IMR-90 (cell line): ENCODE results near the gene SSR1. TPM values are rescaled to one million over a fixed set of nuclear protein-coding genes. Genes with fewer than 3 reads are reported as not detected.

Experiments
- ATAC-seq: fragments of 200-7000 bp; cut with Tn5 transposase; 2 replicates; pipeline ENCODE4 v1.9.1; 2020; ENCODE audit warnings: low read depth, mild to moderate bottlenecking, moderate library complexity
- BruUV-seq: library from RNA; stranded (reverse); fragments of 400-500 nt; replicated peaks from 2 replicates; lab custom pipeline; 2021; lab: Mats Ljungman, UMichigan
- CTCF ChIA-PET: fragments of 300-600 bp; formaldehyde crosslinking; extraction: SDS; loops from one replicate; lab custom pipeline; 2021; ENCODE audit warnings: antibody characterized with exemption; lab: Yijun Ruan, JAX
- POLR2A ChIA-PET: fragments of 300-600 bp; sonication (Branson Sonifier 250); formaldehyde crosslinking; loops from one replicate; lab custom pipeline; 2022; ENCODE audit warnings: antibody characterized with exemption; ENCODE audit not compliant: unreplicated experiment; lab: Charles Lee
- DNase-seq: peaks from one replicate; pipeline ENCODE4 v3.0.0; 2013
- H2AFZ ChIP-seq: replicated peaks from 2 replicates; pipeline ENCODE3; 2013; ENCODE audit warnings: low read length, mild to moderate bottlenecking; ENCODE audit not compliant: poor library complexity
- H2AK5ac ChIP-seq: 2 replicates; pipeline ENCODE4 v1.6.1; 2013; ENCODE audit warnings: low read depth, low read length, inconsistent platforms
- H2AK9ac ChIP-seq: replicated peaks from 2 replicates; pipeline ENCODE3; 2013; ENCODE audit warnings: mild to moderate bottlenecking, low read depth, low read length, moderate library complexity; ENCODE audit not compliant: poor library complexity
- H2BK120ac ChIP-seq: 2 replicates; pipeline ENCODE4 v1.6.1; 2013; ENCODE audit warnings: low read depth, low read length, inconsistent platforms
- H2BK15ac ChIP-seq: 3 replicates; pipeline ENCODE4 v1.6.1; 2013; ENCODE audit warnings: low read depth, low read length, inconsistent platforms
- H2BK20ac ChIP-seq: 2 replicates; pipeline ENCODE4 v1.6.1; 2013; ENCODE audit warnings: low read depth, mild to moderate bottlenecking, inconsistent platforms, low read length, moderate library complexity
- H2BK5ac ChIP-seq: 2 replicates; pipeline ENCODE4 v1.6.1; 2013; ENCODE audit warnings: mild to moderate bottlenecking, low read depth, low read length, inconsistent platforms; ENCODE audit not compliant: poor library complexity, severe bottlenecking
- H3K14ac ChIP-seq: replicated peaks from 2 replicates; pipeline ENCODE4 v1.6.1; 2013; ENCODE audit warnings: low read depth, low read length, inconsistent platforms
- H3K18ac ChIP-seq: 2 replicates; pipeline ENCODE4 v1.6.1; 2013; ENCODE audit warnings: low read depth, low read length, control low read depth
- H3K23ac ChIP-seq: 2 replicates; pipeline ENCODE4 v1.6.1; 2013; ENCODE audit warnings: low read depth, low read length, inconsistent platforms
- H3K27ac ChIP-seq: 2 replicates; pipeline ENCODE4 v1.5.1; 2013; ENCODE audit warnings: mild to moderate bottlenecking, control low read depth, low read length; ENCODE audit not compliant: insufficient read depth
- H3K27me3 ChIP-seq: 2 replicates; pipeline ENCODE4 v1.6.1; 2013; ENCODE audit warnings: low read length; ENCODE audit not compliant: control insufficient read depth, insufficient read depth
- H3K36me3 ChIP-seq: 2 replicates; pipeline ENCODE4 v1.6.1; 2013; ENCODE audit warnings: low read length, mixed read lengths; ENCODE audit not compliant: control insufficient read depth, insufficient read depth
- H3K4ac ChIP-seq: 2 replicates; pipeline ENCODE4 v1.6.1; 2013; ENCODE audit warnings: low read depth, low read length, inconsistent platforms
- H3K4me1 ChIP-seq: 2 replicates; pipeline ENCODE4 v1.6.1; 2013; ENCODE audit warnings: low read length, mixed read lengths; ENCODE audit not compliant: control insufficient read depth, insufficient read depth
- H3K4me2 ChIP-seq: 2 replicates; pipeline ENCODE4 v1.6.1; 2013; ENCODE audit warnings: low read depth, mild to moderate bottlenecking, control low read depth, low read length, moderate library complexity
- H3K4me3 ChIP-seq: 2 replicates; pipeline ENCODE4 v1.5.1; 2013; ENCODE audit warnings: low read depth, mild to moderate bottlenecking, control low read depth, low read length, moderate library complexity; ENCODE audit not compliant: insufficient read depth
- H3K56ac ChIP-seq: 2 replicates; pipeline ENCODE4 v1.6.1; 2013; ENCODE audit warnings: low read length, inconsistent platforms; ENCODE audit not compliant: insufficient read depth; ENCODE audit errors: extremely low read depth
- H3K79me1 ChIP-seq, 2 experiments: 2 replicates each; pipeline ENCODE4 v1.6.1; 2013; ENCODE audit warnings: low read length in 2 of 2, inconsistent platforms in 1 of 2, low read depth in 1 of 2
- H3K9ac ChIP-seq: 2 replicates; pipeline ENCODE4 v1.6.1; 2013; ENCODE audit warnings: low read depth, low read length, control low read depth
- H3K9me1 ChIP-seq: 2 replicates; pipeline ENCODE4 v1.6.1; 2013; ENCODE audit warnings: low read length, inconsistent platforms; ENCODE audit not compliant: insufficient read depth
- H3K9me3 ChIP-seq: 2 replicates; pipeline ENCODE4 v1.6.1; 2013; ENCODE audit warnings: low read length; ENCODE audit not compliant: control insufficient read depth, insufficient read depth
- H4K20me1 ChIP-seq: 2 replicates; pipeline ENCODE4 v1.6.1; 2013; ENCODE audit warnings: low read length, inconsistent platforms; ENCODE audit not compliant: insufficient read depth
- H4K5ac ChIP-seq: 2 replicates; pipeline ENCODE4 v1.6.1; 2013; ENCODE audit warnings: mild to moderate bottlenecking, low read depth, low read length, control low read depth
- H4K8ac ChIP-seq, 2 experiments: 2 replicates each; pipeline ENCODE4 v1.6.1; 2013; ENCODE audit warnings: low read depth in 2 of 2, low read length in 2 of 2, control low read depth in 1 of 2, inconsistent platforms in 1 of 2
- H4K91ac ChIP-seq: 2 replicates; pipeline ENCODE4 v1.6.1; 2013; ENCODE audit warnings: low read depth, low read length, inconsistent platforms; ENCODE audit not compliant: insufficient read depth
- BHLHE40 ChIP-seq: fragments of 150-350 bp; IDR thresholded peaks from 2 replicates; pipeline ENCODE4 v1.6.1; 2016; ENCODE audit warnings: mild to moderate bottlenecking, low read depth, low read length
- CEBPB ChIP-seq: IDR thresholded peaks from 2 replicates; pipeline ENCODE4 v1.6.1; 2012; ENCODE audit warnings: low read depth, low read length, improper control_type of control experiment
- CHD1 ChIP-seq: IDR thresholded peaks from 2 replicates; pipeline ENCODE4 v1.6.1; 2012; ENCODE audit warnings: low read depth, low read length, improper control_type of control experiment
- CTCF ChIP-seq: conservative IDR thresholded peaks from 2 replicates; pipeline ENCODE4 v1.5.1; 2012; ENCODE audit warnings: mild to moderate bottlenecking, low read depth, low read length, improper control_type of control experiment
- MAFK ChIP-seq: IDR thresholded peaks from 2 replicates; pipeline ENCODE4 v1.6.1; 2012; ENCODE audit warnings: low read depth, low read length, improper control_type of control experiment
- MAZ ChIP-seq: IDR thresholded peaks from 2 replicates; pipeline ENCODE4 v1.6.1; 2012; ENCODE audit warnings: low read depth, mild to moderate bottlenecking, low read length, improper control_type of control experiment, moderate library complexity, borderline replicate concordance
- NFE2L2 ChIP-seq: fragments of 150-350 bp; IDR thresholded peaks from 2 replicates; pipeline ENCODE4 v1.6.1; 2016; ENCODE audit warnings: low read depth, mild to moderate bottlenecking, low read length
- POLR2A ChIP-seq: IDR thresholded peaks from 2 replicates; pipeline ENCODE4 v1.6.1; 2012; ENCODE audit warnings: mild to moderate bottlenecking, low read depth, low read length
- RAD21 ChIP-seq: IDR thresholded peaks from 2 replicates; pipeline ENCODE4 v1.6.1; 2012; ENCODE audit warnings: low read length, improper control_type of control experiment
- RCOR1 ChIP-seq: IDR thresholded peaks from 2 replicates; pipeline ENCODE4 v1.6.1; 2012; ENCODE audit warnings: mild to moderate bottlenecking, low read length, improper control_type of control experiment; ENCODE audit not compliant: insufficient replicate concordance
- RFX5 ChIP-seq: IDR thresholded peaks from 2 replicates; pipeline ENCODE4 v1.8.0; 2012; ENCODE audit warnings: low read depth, mild to moderate bottlenecking, low read length, moderate library complexity
- SMC3 ChIP-seq: fragments of 150-350 bp; IDR thresholded peaks from 2 replicates; pipeline ENCODE4 v1.6.1; 2016; ENCODE audit warnings: low read depth, mild to moderate bottlenecking, antibody characterized with exemption, low read length, moderate library complexity
- USF2 ChIP-seq: fragments of 150-350 bp; IDR thresholded peaks from 2 replicates; pipeline ENCODE4 v1.6.1; 2017; ENCODE audit warnings: mild to moderate bottlenecking, antibody characterized with exemption, low read length, low read depth
- WGBS, 2 experiments: methylation state at CpG; one replicate each; pipeline versions ENCODE4 v1.1.5 to v1.1.7; 2013; ENCODE audit warnings: missing lambda C conversion rate in 2 of 2; ENCODE audit not compliant: insufficient read length in 1 of 2; ENCODE audit errors: extremely low coverage in 2 of 2; 5-methylcytosine and 5-hydroxymethylcytosine counted together
- dilution Hi-C: fragments of 300-500 bp; cut with HindIII; formaldehyde crosslinking; loops from one replicate; pipeline ENCODE4 v1.14.3; 2018; ENCODE audit warnings: low sequenced_read_pairs; ENCODE audit not compliant: unreplicated experiment
- in situ Hi-C: fragments of 300-500 bp; cut with MboI; formaldehyde crosslinking; loops from 3 replicates; pipeline ENCODE4 v1.14.3; 2019; ENCODE audit warnings: low sequenced_read_pairs, inconsistent platforms, mixed read lengths
- intact Hi-C: fragments of 100-400 bp; cut with micrococcal nuclease; formaldehyde crosslinking; loops from 2 replicates; pipeline ENCODE4 v1.10.0; 2022
- polyA plus RNA-seq, 3 experiments: library from polyadenylated mRNA; depleted of rRNA; stranded (reverse); fragments of >200 nt; gene quantifications; 2 replicates each; pipeline ENCODE4 v1.2.3, GENCODE V29; 2012; ENCODE audit warnings: low replicate concordance in 1 of 3
- total RNA-seq: library from RNA; depleted of rRNA; stranded (reverse); fragments of >200 nt; gene quantifications from 2 replicates; pipeline ENCODE4 v1.2.3, GENCODE V29; 2012
- TF ChIP-seq, protein P1 (sequence below): fragments of 150-350 bp; IDR thresholded peaks from 2 replicates; pipeline ENCODE4 v1.6.1; 2016; ENCODE audit warnings: low read depth, mild to moderate bottlenecking, low read length, moderate library complexity, borderline replicate concordance

The SSR1 gene
- total and polyA plus RNA-seq, 2 of the 4 experiments (the other 2 are of a cell fraction): 110 to 120 TPM

- intact Hi-C loops: loop anchor here (1.0 kb wide), 2 partner anchors 114 to 339 kb away; no protein-coding TSS in a partner anchor
- CTCF ChIA-PET: interaction anchor here (1.2 to 1.4 kb wide), 2 partner anchors 336 to 340 kb away, joined by 4 to 5 read pairs; no protein-coding TSS in a partner anchor
- H2AFZ ChIP-seq: no peak overlapping the region
- H4K5ac ChIP-seq: no peak overlapping the region
- no peak overlapping the region for H3K4ac ChIP-seq
- H3K14ac ChIP-seq: no peak overlapping the region
- dilution Hi-C loops: no loop called here
- in situ Hi-C loops: loop anchor here (25.0 kb wide), 1 partner anchor 786 kb away; the partner anchor contains the start of gene BLOC1S5
- H3K27me3 ChIP-seq: no peaks in the 10 kb centered on the region
- no peak overlapping the region for H3K23ac ChIP-seq
- no peak overlapping the region for H3K4me3 ChIP-seq
- no peak overlapping the region for H3K4me2 ChIP-seq
- H3K27ac ChIP-seq: no peak overlapping the region
- H3K18ac ChIP-seq: no peak overlapping the region
- no peaks in the 10 kb centered on the region for H4K20me1 ChIP-seq
- H2BK120ac ChIP-seq: no peak overlapping the region
- no peaks in the 10 kb centered on the region for H3K4me1 ChIP-seq
- no TSS peak for BruUV-seq
- ATAC-seq (no peak), DNase-seq (no peak)
- no peak overlapping the region for H3K9ac ChIP-seq
- H4K91ac ChIP-seq: no peak overlapping the region
- no peaks in the 10 kb centered on the region for H3K9me3 ChIP-seq
- H2BK20ac ChIP-seq: no peak overlapping the region
- no peak overlapping the region for H4K8ac ChIP-seq
- H2AK5ac ChIP-seq: no peak overlapping the region
- TF ChIP-seq MAZ (no peak), RAD21 (no peak), NFE2L2 (no peak), POLR2A (no peak), BHLHE40 (no peak), RFX5 (no peak), CTCF (no peak), RCOR1 (no peak), MAFK (no peak), CEBPB (no peak), USF2 (no peak), SMC3 (no peak), CHD1 (no peak)
- TF ChIP-seq, protein P1, sequence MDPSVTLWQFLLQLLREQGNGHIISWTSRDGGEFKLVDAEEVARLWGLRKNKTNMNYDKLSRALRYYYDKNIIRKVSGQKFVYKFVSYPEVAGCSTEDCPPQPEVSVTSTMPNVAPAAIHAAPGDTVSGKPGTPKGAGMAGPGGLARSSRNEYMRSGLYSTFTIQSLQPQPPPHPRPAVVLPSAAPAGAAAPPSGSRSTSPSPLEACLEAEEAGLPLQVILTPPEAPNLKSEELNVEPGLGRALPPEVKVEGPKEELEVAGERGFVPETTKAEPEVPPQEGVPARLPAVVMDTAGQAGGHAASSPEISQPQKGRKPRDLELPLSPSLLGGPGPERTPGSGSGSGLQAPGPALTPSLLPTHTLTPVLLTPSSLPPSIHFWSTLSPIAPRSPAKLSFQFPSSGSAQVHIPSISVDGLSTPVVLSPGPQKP: no peak
- H3K9me1 ChIP-seq: no peaks in the 10 kb centered on the region
- H3K79me1 ChIP-seq: no peaks in the 10 kb centered on the region
- WGBS, 2 experiments: 100% methylated on average over 2 of the region's 7 CpGs; no CpG with 5 or more reads in 1 of the 2 experiments
- H2BK5ac ChIP-seq: no peak overlapping the region
- no peak overlapping the region for H2AK9ac ChIP-seq
- H3K36me3 ChIP-seq: no peaks in the 10 kb centered on the region
- POLR2A ChIA-PET: no interaction called here
- no peak overlapping the region for H2BK15ac ChIP-seq
- H3K56ac ChIP-seq: no peak overlapping the region
These were observed 36.8 kb downstream of the SSR1 start for GRCh38 chr6:7276199-7276524.
